Liver (tissue), 9 donors: ENCODE measurements around the gene MICOS13. TPM values are rescaled to one million over a fixed set of nuclear protein-coding genes. Genes with fewer than 3 reads are reported as not detected.

ENCODE experiments used
- DNase-seq: peaks from one replicate; pipeline ENCODE4 v3.0.0-alpha.2; 2017; ENCODE audit warnings: low spot score
- H3K27ac ChIP-seq, 2 donors: one replicate each; pipeline ENCODE4 v1.7.0; 2013; ENCODE audit warnings: inconsistent platforms in 2 of 2, low read length in 2 of 2, control low read depth in 1 of 2, low read depth in 1 of 2, mild to moderate bottlenecking in 1 of 2
- H3K27me3 ChIP-seq, 4 donors: one replicate each; pipeline versions ENCODE4 v1.6.1 to v1.7.0; 2013; ENCODE audit warnings: low read length in 3 of 4, inconsistent platforms in 1 of 4, mild to moderate bottlenecking in 1 of 4, moderate library complexity in 1 of 4; ENCODE audit not compliant: control insufficient read depth in 4 of 4, insufficient read depth in 4 of 4
- H3K36me3 ChIP-seq, 4 donors: one replicate each; pipeline versions ENCODE4 v1.6.1 to v1.7.0; 2013; ENCODE audit warnings: low read length in 3 of 4, mild to moderate bottlenecking in 3 of 4, low read depth in 1 of 4, moderate library complexity in 1 of 4; ENCODE audit not compliant: control insufficient read depth in 4 of 4, insufficient read depth in 3 of 4
- H3K4me1 ChIP-seq, 4 donors: one replicate each; pipeline versions ENCODE4 v1.6.1 to v1.7.0; 2013; ENCODE audit warnings: low read length in 3 of 4, mild to moderate bottlenecking in 3 of 4, moderate library complexity in 1 of 4; ENCODE audit not compliant: control insufficient read depth in 4 of 4, insufficient read depth in 4 of 4
- H3K4me3 ChIP-seq, 3 donors: one replicate each; pipeline versions ENCODE4 v1.6.1 to v1.7.0; 2013; ENCODE audit warnings: low read length in 3 of 3, control low read depth in 1 of 3, low read depth in 1 of 3, mild to moderate bottlenecking in 1 of 3
- H3K9ac ChIP-seq, 2 donors: one replicate each; pipeline ENCODE4 v1.7.0; 2013; ENCODE audit warnings: low read length in 2 of 2, mild to moderate bottlenecking in 2 of 2, moderate library complexity in 2 of 2, control low read depth in 1 of 2, low read depth in 1 of 2
- H3K9me3 ChIP-seq, 4 donors: one replicate each; pipeline versions ENCODE4 v1.6.1 to v1.7.0; 2013; ENCODE audit warnings: low read length in 3 of 4; ENCODE audit not compliant: control insufficient read depth in 4 of 4
- ATF3 ChIP-seq: IDR thresholded peaks from 2 replicates; pipeline ENCODE4 v1.6.1; 2016; ENCODE audit warnings: antibody characterized with exemption
- CTCF ChIP-seq: fragments of 150-350 bp; IDR thresholded peaks from 2 replicates; pipeline ENCODE4 v1.5.1; 2017; ENCODE audit warnings: improper control_type of control experiment, low read depth, low read length; ENCODE audit not compliant: missing input control
- EGR1 ChIP-seq, 2 donors: IDR thresholded peaks; 2 replicates each; pipeline ENCODE4 v1.6.1; 2016 to 2018; ENCODE audit warnings: antibody characterized with exemption in 2 of 2, low read depth in 2 of 2
- FOXA1 ChIP-seq: IDR thresholded peaks from 2 replicates; pipeline ENCODE4 v1.6.1; 2016; ENCODE audit warnings: antibody characterized with exemption
- FOXA2 ChIP-seq: IDR thresholded peaks from 2 replicates; pipeline ENCODE4 v1.6.1; 2016; ENCODE audit warnings: antibody characterized with exemption
- GABPA ChIP-seq, 2 donors: IDR thresholded peaks in 1 of 2; conservative IDR thresholded peaks in 1 of 2; 2 replicates each; pipeline ENCODE4 v1.6.1; 2016; ENCODE audit warnings: antibody characterized with exemption in 2 of 2, mild to moderate bottlenecking in 1 of 2, moderate library complexity in 1 of 2
- HNF4A ChIP-seq, 2 donors: conservative IDR thresholded peaks; 2 replicates each; pipeline ENCODE4 v1.6.1; 2016; ENCODE audit warnings: antibody characterized with exemption in 2 of 2, mild to moderate bottlenecking in 2 of 2
- HNF4G ChIP-seq: IDR thresholded peaks from 2 replicates; pipeline ENCODE4 v1.6.1; 2016; ENCODE audit warnings: antibody characterized with exemption
- JUND ChIP-seq, 2 donors: IDR thresholded peaks; 2 replicates each; pipeline ENCODE4 v1.6.1; 2016; ENCODE audit warnings: antibody characterized with exemption in 2 of 2
- MAX ChIP-seq: IDR thresholded peaks from 2 replicates; pipeline ENCODE4 v1.6.1; 2016; ENCODE audit warnings: antibody characterized with exemption
- NR2F2 ChIP-seq: IDR thresholded peaks from 2 replicates; pipeline ENCODE4 v1.6.1; 2016; ENCODE audit warnings: antibody characterized with exemption
- RAD21 ChIP-seq, 2 donors: IDR thresholded peaks; 2 replicates each; pipeline ENCODE4 v1.6.1; 2016; ENCODE audit warnings: antibody characterized with exemption in 2 of 2, mild to moderate bottlenecking in 2 of 2
- REST ChIP-seq: IDR thresholded peaks from 2 replicates; pipeline ENCODE4 v1.6.1; 2016; ENCODE audit warnings: antibody characterized with exemption, mild to moderate bottlenecking
- RXRA ChIP-seq, 2 donors: IDR thresholded peaks; 2 replicates each; pipeline ENCODE4 v1.6.1; 2017 to 2018; ENCODE audit warnings: antibody characterized with exemption in 2 of 2, mild to moderate bottlenecking in 1 of 2
- SP1 ChIP-seq: IDR thresholded peaks from 2 replicates; pipeline ENCODE4 v1.6.1; 2018; ENCODE audit warnings: antibody characterized with exemption, mild to moderate bottlenecking
- TAF1 ChIP-seq: conservative IDR thresholded peaks from 2 replicates; pipeline ENCODE4 v1.6.1; 2016; ENCODE audit warnings: antibody characterized with exemption, mild to moderate bottlenecking
- YY1 ChIP-seq: IDR thresholded peaks from 2 replicates; pipeline ENCODE4 v1.6.1; 2016; ENCODE audit warnings: antibody characterized with exemption, mild to moderate bottlenecking
- ZBTB33 ChIP-seq: IDR thresholded peaks from 2 replicates; pipeline ENCODE4 v1.6.1; 2016; ENCODE audit warnings: antibody characterized with exemption
- WGBS: extraction: QIAGEN DNeasy Blood & Tissue Kit; methylation state at CpG from one replicate; pipeline ENCODE4 v1.1.7; 2013; 5-methylcytosine and 5-hydroxymethylcytosine counted together
- polyA plus RNA-seq, 2 donors: library from polyadenylated mRNA; stranded (reverse) in 1 of 2; unstranded in 1 of 2; fragments of 200-250 nt in 1 of 2; fragments of >200 nt in 1 of 2; fragmentation: Nextera tagmentation in 1 of 2; extraction: Ambion mirVana in 1 of 2; gene quantifications; one replicate each; pipeline versions ENCODE4 v1.2.1 to v1.2.3, GENCODE V29; 2013 to 2015
- total RNA-seq, 2 donors: library from RNA; depleted of rRNA; stranded (reverse); fragments of >200 nt; gene quantifications; one replicate each; pipeline ENCODE4 v1.2.3, GENCODE V29; 2014
- donor health status: healthy.
- donor health status: healthy.
- donor health status: healthy.
- donor health status: healthy.
- donor health status: healthy.

The MICOS13 gene
- total and polyA plus RNA-seq, 4 donors: 11.5 to 84.0 (median 30.8) TPM

DNA sequence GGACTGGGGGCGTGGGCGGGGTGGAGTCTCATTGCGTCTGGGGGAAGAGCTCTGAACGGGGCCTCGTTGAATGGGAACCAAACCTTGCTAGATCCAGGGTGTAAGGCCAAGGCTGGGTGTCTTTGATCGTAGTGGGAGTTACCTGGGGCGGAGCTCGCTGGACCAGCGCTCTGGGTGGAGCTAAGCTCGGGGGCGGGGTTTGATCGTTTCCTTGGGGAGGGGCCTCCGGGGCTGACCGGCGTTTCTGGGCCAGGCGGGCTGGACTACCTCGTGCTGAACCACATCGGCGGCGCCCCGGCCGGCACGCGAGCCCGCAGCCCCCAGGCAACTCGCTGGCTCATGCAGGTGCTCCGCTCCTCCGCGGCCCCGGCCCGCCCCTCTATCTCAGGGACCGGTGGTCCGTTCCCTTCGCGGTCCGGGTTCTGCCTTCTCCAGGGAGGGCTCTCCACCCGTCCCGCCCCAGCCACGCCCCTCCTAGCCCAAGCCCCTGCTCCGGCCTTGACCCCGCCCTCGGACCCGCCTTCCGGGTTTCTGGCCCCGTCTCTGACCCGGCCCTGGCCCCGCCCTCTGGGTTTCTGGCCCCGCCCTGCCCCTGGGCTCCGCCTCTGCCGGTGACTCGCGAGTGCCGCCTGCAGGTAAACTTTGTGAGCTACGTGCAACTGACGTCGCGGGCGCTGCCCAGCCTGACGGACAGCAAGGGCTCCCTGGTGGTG, 6.5 kb upstream of the MICOS13 start:
- peak; percentile 100 for DNase-seq
- Histone ChIP-seq H3K36me3 (peaks cover 0 to 1% (median under 1%) of the 10 kb centered on the region in 4 donors), H3K4me1 (peaks cover 2 to 20% (median 8%) of the 10 kb centered on the region in 4 donors), H3K27me3 (no peaks in the 10 kb centered on the region), H3K9me3 (no peaks in the 10 kb centered on the region), H3K27ac (peak overlapping the region; percentile 57 to 72), H3K4me3 (peak overlapping the region; percentile 23 to 64 (median 56)), H3K9ac (no peak overlapping the region)
- TF ChIP-seq ATF3 (no peak), HNF4G (no peak), HNF4A (conservative IDR thresholded peaks at IDR 0.05) (peak; percentile 33 to 59), FOXA2 (no peak), TAF1 (no peak), CTCF (peak; percentile 80), NR2F2 (peak; percentile 66), REST (peak; percentile 37), MAX (no peak), JUND (IDR thresholded peaks at IDR 0.05) (no peak), RAD21 (IDR thresholded peaks at IDR 0.05) (peak; percentile 43 to 69), YY1 (no peak), GABPA (IDR thresholded peaks at IDR 0.05 in 1 of 2, conservative IDR thresholded peaks at IDR 0.05 in 1 of 2) (peak in 1 of 2 donors; percentile 47), RXRA (IDR thresholded peaks at IDR 0.05) (peak; percentile 46 to 62), ZBTB33 (no peak), EGR1 (IDR thresholded peaks at IDR 0.05; ENCODE audit: low read depth in 2 of 2) (peak in 1 of 2 donors; percentile 38), FOXA1 (no peak), SP1 (peak; percentile 79)
- 1% methylated on average over 59 of the region's 59 CpGs for WGBS
